GM19099 (cell line): ENCODE results near the gene P2RX7.

ENCODE experiments used
- POLR2A ChIP-seq: IDR thresholded peaks from 3 replicates; pipeline ENCODE4 v1.6.1; 2011; ENCODE audit warnings: low read depth; ENCODE audit not compliant: insufficient read length; ENCODE audit errors: extremely low read depth

The P2RX7 gene

GRCh38 chr12:121132601-121133481, at the start of gene P2RX7:
P2RX7 (plus strand) TSS chr12:121132876; CDS start chr12:121132971, 95 bp downstream.
- peak; percentile 55 for TF ChIP-seq POLR2A

- no peak for TF ChIP-seq POLR2A
Measured at GRCh38 chr12:121084229-121084628, 48.4 kb upstream of the P2RX7 start.

- no peak for TF ChIP-seq POLR2A
Measured at GRCh38 chr12:121085069-121085468, 47.6 kb upstream of the P2RX7 start.

GRCh38 chr12:121085506-121086353, 46.9 kb upstream of the P2RX7 start:
- TF ChIP-seq POLR2A = no peak

- TF ChIP-seq POLR2A = no peak
Measured at GRCh38 chr12:121086781-121087295, 45.8 kb upstream of the P2RX7 start.

GRCh38 chr12:121087467-121088194, 45.0 kb upstream of the P2RX7 start:
- TF ChIP-seq POLR2A = no peak

GRCh38 chr12:121088195-121088585, 44.5 kb upstream of the P2RX7 start:
- no peak for TF ChIP-seq POLR2A

- no peak for TF ChIP-seq POLR2A
Measured at GRCh38 chr12:121089031-121089812, 43.5 kb upstream of the P2RX7 start.

- TF ChIP-seq POLR2A = no peak
Measured at GRCh38 chr12:121089813-121090430, 42.8 kb upstream of the P2RX7 start.

GRCh38 chr12:121090586-121091514, 41.8 kb upstream of the P2RX7 start:
- no peak for TF ChIP-seq POLR2A

- TF ChIP-seq POLR2A = no peak
Measured at GRCh38 chr12:121092034-121092433, 40.6 kb upstream of the P2RX7 start.

GRCh38 chr12:121093487-121093891, 39.2 kb upstream of the P2RX7 start:
- TF ChIP-seq POLR2A = no peak
